Activated CD4-positive, alpha-beta T cell treated with anti-CD3 and anti-CD28 coated beads for 1 hour (primary cell): Measurements from ENCODE around the gene CCRL2.
"Not testable (repeated sequence)": the region's sequence is repeated elsewhere in the genome, so short reads cannot be mapped to it uniquely, and the experiment has no call there.

Source experiments
- DNase-seq: peaks from one replicate; pipeline ENCODE4 v3.0.0-alpha.2; 2020

Gene CCRL2

DNA sequence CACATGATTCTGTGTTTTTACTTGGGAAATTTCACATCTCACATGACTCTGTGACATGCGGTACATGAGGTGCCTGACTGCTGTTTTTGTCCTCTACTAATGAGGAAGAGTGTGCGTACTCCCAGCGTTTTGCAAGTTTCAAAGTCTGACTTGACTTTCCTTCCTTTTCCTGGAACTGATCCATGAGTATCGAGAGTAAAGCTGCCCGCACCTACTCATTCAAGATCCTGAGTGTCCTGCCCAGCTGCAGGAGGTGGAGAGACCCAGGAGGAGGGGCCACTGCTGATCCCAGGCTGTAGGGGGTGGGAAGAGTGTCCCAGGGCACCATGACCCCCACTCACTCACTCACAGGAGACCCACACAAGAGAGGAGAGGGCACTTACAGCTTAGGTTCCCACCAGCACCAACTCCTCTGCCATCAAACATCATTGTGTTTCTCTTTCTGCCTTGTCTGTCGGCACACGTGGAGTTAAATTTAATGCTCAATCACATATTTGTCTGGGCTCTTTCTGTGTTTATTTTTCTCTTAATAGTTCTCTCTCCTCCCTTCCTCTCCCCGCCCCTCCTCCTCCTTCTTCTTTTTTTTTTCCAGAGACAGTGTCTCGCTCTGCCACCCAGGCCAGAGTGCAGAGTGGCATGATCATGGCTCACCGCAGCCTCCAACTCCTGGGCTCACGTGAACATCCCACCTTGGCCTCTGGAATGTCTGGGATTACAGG lies 1.6 kb upstream of the CCRL2 start:
- DNase-seq: no peak

DNA sequence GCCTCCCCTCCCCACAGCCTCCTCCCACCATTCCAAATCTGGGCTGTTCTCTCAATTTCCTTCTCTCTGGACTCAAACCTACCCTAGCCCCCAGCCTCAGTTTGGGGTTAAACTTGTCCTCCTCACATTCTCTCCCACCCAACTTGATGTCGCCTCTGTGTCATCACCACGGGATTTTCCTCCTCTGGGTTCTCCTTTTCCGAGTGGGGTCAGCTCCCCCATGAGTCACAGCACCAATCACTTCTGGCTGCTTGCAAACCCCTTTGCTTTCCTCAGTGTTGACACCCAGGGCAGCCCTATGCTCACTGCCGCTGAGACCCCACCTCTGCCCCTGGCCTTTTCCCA lies 644 bp upstream of the CCRL2 start:
- DNase-seq: no peak

DNA sequence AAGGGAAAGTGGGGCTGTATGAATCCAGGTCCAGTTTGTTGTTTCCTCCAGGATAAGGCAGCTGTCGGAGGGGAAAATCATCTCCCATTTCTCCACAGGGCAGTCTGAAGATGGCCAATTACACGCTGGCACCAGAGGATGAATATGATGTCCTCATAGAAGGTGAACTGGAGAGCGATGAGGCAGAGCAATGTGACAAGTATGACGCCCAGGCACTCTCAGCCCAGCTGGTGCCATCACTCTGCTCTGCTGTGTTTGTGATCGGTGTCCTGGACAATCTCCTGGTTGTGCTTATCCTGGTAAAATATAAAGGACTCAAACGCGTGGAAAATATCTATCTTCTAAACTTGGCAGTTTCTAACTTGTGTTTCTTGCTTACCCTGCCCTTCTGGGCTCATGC lies 911 bp downstream of the CCRL2 start:
- DNase-seq: no peak

DNA sequence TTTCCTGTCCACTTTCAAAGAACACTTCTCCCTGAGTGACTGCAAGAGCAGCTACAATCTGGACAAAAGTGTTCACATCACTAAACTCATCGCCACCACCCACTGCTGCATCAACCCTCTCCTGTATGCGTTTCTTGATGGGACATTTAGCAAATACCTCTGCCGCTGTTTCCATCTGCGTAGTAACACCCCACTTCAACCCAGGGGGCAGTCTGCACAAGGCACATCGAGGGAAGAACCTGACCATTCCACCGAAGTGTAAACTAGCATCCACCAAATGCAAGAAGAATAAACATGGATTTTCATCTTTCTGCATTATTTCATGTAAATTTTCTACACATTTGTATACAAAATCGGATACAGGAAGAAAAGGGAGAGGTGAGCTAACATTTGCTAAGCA lies 1.8 kb downstream of the CCRL2 start:
- DNase-seq: no peak

DNA sequence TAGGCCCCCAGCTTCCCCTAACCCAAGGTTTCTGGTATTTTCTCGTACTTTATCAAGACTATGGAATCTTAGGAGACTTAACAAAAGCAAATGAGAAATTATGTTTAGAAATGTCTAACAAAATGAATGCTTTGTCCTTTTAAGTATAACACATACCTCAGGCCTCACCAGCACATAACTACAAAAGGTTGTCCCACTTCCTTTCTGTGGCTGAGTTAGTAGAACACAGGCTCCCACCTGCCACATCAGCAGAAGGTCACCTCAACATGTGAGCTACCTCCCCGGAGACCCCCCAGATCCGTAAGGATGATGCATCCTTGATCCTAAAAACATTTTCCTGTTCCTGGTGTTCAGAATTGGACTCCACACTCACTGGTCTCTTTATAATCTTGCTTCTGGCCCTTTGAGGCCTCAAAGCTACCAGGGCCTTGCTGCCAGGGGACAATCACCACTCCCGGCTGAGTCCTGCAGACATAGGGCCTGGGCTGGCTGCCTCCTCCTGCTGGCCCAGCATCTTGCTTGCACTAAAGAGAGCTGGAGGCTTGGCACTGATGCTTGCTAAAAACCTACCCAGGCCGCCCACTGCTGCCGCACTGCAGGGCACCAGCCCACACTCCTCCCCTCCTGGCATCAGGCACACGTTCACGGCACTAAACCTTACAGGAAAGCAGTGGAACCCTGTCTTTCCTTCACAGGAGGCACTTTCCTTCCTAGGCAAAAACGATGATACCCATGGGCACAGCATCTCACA lies 2.9 kb downstream of the CCRL2 start:
- no peak for DNase-seq

DNA sequence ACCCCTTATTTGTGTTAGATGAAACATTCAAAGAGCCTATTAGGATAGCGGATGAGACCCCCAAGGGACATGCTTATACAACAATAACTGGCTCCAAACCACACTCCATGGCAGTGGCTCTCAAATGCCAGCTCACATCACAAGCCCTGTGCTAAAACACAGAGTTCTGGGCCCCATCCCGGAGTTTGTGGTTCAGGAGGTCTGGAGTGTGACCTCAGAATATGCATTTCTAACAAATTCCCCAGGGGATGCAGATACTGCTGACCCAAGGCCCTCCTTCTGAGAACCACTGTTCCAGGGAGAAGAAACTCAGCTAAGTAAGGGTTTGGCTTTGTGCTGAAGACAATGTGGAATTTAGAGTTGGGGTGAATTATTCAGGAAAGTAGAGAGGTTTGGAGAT lies 3.6 kb downstream of the CCRL2 start:
- no peak for DNase-seq

DNA sequence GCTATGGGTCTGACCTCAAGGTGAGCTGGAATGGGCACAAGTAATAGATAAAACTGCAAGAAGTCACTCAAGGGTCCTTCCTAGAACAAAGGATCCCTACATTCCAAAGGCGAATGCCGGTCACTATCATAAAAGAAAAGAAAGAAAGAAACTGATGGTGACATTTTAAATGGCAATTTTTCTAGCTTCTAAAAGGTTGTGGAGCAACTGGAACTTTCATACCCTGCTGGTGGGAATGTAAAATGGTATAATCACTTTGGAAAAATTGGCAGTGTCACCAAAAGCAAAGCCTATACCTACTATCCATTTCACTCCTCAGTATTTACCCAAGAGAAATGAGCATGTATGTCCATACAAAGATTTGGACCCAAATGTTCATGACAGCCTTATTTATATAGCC lies 4.2 kb downstream of the CCRL2 start:
- no peak for DNase-seq

DNA sequence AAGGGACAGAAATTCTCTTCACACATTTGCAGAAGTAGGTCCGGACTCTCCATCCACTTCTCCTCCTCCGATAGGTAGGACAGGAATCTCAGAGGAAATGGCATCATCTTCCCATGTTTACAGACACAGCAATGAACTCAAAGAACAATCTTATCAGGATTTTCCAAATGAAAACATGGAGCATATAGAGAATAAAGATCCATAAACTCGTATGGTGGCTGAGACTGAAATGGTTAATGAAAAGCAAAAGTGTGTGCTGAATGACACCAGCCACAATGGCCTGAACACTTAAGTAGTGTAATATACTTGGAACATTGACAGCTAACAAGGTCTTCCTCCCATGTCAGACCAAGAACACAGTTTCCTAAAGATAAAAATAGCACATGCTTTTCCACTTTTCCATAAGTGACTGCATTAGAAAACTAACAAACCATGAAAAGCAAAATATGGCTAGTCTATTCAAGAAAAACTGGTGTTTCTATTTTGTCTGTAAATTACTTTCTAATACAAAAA lies 5.8 kb downstream of the CCRL2 start:
- DNase-seq: no peak

DNA sequence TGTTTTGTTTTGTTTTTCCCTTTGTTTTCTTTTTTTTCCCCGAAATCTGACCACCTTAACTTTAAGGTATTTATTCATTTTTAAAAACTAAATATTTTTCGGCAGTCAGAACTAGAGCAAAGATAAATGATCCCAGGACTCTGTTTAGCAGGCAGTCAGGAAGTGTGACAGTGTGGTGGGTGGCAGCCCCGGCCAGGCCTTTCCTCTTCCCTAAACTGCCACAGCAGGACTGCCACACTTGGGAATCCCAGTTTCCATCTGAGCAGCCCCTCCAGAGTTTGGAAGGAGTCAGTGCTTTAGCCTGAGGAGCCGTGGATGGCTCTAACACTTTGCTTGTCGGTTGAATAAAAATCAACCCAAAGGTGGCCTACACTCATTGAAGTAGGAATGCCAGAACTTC lies 6.9 kb downstream of the CCRL2 start:
- DNase-seq: no peak

DNA sequence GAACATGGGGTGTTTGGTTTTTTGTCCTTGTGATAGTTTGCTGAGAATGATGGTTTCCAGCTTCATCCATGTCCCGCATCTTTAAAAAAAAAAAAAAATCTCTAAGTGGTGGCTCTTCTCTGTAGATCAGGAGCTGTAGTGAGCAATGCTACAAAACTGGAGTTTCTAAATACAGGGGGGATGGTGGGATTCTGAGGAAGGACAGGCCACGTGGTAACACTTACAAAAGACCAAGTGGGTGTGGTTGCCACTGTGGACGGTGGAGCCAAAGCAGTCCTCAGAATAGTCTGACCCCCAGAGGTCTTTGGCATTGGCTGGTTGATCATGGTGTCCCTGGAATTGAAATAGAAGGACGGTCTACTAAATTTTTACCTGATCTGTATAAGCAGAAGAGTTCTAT lies 7.7 kb downstream of the CCRL2 start:
- DNase-seq: no peak

DNA sequence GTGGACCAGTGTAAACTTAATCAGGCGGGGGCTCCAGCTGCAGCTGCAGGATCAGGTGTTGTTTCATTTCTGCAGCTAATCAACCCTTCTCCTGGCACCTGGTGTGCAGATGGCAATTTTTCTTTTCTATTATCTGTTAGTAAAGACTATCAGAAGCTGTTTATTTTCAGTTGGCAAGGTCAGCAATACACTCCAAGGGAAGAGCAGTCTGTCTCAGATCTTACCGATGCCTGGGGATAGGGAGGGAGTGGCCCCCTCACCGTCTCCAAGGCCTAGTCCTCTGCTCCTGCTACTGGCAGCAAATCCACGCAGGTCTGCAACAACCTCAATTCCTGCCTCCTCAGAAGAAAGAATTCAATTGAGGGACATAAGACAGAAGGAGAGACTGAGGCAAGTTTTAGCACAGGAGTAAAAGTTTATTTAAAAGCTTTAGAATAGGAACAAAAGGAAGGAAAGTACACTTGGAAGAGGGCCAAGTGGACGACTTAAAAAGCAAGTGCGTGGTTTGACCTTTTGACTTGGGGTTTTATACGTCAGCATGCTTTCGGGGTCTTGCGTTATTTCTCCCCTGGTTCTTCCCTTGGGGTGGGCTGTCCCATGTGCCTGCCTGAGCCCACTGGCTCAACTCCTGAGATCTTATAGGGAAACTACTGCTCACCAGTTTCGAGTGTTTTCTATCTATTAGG lies 9.2 kb downstream of the CCRL2 start:
- no peak for DNase-seq

DNA sequence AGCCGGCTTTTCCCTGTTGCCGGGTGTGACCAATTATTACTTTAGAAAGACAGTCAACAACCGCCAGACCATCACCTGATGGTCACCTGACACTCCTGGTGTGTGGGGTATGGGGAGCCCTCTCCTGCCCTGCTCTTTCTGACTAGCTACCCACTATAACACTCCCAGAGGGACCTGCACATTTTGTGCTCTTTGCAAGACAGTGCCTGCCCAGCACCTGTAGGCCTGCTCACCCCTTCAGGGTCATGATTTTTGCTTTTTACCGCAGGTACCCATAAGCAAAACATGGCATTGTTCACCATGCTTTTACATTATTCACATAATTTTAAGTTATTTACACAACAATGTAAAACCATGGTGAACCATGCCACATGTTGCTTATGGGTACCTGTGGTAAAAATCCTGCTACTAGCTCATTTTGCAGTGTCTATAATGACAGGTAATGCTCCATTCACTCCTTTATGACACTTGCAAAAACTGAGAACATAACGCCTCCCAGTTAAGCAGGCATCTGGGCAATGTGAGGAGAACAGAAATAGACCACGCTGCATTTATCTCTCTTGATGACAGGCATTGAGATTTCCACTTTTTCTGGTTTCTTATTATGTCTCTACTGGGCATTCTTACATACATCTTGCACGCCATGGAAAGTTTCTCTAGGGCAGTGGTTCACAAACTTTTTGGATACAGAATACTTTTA lies 9.9 kb downstream of the CCRL2 start:
- DNase-seq: no peak

DNA sequence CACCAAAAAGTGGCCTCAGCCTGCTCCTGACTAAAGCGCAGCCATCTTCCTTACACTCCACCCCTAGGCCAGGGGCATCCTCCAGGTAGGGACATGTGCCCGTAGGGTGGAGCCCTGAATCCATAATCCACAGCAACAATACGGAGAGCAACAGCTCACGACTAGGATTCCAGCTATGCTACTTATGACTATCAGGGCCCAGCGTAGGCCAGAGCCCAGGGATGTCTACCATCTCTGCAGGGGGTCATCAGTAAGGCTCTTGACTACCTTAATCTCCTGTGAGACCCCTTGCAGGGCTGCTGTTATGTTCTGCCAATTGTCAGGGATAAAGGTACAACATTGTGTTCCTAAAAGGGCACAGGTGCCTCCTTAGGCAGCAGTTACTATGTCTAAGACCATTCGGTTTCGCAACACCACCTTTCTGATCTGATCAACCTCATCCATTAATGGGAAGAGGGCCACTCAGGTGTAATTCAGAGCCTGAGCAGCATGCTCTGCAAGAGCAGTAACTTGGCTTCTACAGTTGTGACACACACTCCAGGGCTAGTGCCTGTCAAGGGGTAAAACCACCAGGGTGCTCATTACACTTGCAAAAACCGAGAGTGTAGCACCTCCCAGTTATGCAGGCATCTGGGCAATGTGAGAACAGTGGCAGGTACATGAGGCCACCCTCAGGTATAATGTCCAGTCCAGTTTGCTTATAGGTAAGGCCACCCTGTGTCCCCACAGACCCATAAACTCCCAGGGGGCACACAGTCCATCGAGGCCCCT lies 11.0 kb downstream of the CCRL2 start:
- DNase-seq: no peak

DNA sequence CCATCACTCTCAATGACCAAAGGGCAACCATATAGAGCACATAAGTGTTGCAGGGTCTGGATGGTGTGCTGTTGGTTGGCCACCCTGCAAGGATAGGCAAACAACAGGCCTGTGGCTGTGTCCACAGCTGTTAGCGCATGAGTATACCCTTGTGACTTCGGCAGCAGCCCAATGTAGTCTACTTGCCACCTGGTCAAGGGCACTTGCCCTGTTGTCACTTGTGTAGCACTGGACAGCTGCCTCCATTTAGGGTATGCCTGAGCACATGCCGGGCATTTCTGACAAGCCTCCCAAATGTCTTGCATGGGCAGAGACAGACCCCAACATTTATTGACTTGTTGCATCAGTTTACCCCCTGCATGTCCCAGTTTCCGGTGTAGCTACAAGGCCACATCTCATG lies 12.8 kb downstream of the CCRL2 start:
- DNase-seq: no peak

DNA sequence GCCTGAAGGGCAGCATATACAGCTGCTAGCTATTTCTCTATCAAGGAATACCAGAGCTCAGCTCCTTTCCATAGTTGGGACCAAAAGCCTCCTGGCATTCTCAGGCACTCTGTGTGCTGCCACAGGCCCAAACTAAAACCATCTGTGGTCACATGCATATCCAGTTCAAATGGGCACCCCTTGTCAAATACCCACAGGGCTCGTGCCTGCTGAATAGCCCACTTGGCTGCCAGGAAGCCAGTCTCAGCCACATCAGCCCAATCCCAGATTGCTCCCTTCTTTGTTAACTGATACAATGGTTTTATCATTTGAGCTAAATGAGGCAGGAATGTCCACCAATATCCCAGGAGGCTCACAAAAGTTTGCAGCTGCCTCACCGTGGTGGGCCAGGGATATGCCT lies 13.9 kb downstream of the CCRL2 start:
- no peak for DNase-seq

DNA sequence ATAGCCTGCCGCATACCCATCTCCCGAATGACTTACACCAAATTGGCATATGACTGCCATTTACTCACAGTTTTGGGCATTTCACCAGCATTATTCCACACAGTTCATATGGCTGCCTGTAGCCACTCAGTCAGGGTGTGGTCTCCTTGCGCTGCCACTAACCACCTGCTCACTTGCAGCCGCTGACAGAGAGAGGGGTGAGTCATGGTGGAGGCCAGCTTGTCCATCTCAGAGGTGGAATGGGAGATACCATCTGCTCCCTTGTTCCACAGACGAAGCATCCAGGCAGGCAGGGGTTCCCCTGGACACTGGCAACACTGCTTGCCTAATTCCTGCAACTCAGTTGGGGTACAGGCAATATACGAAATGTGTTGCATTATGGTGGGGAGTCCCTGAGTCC lies 15.6 kb downstream of the CCRL2 start:
- no peak for DNase-seq

DNA sequence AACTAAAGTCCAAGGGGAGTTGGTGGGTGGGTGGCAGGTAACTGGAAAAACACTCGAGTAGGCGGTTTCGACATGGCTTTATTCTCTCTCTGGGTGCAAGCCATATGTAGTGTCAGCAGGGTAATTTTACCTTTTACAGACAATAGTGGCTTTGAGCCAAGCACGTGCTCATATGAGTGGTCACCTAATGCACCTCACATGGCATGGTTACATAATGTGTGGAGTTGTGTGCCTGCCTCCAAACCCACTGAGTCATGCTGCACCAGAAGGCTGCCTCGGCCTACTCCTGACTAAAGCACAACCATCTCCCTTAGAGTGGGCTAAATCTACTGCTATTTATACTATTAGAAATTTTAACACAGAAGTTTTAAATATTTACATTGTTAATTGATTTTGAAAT lies 16.5 kb downstream of the CCRL2 start:
- no peak for DNase-seq

DNA sequence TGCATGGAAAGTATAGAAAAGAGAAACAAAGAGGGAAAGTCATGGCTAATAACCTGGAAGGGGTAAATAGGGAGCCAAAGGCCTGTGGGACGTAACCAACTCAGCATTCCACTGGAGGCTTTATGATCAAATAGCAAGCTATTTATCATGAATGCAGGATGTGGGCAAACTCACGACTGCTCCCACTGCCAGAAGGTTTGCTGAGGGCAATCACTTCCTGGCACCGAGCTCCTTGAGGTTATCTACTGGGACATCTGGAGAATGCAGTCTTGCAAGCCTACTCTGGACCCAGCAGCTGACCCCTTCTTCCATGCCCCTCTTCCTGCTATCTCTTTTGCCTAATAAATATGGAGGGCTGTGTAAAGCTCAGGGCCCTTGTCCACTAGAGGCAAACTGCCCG lies 19.4 kb downstream of the CCRL2 start:
- not testable (repeated sequence) for DNase-seq

DNA sequence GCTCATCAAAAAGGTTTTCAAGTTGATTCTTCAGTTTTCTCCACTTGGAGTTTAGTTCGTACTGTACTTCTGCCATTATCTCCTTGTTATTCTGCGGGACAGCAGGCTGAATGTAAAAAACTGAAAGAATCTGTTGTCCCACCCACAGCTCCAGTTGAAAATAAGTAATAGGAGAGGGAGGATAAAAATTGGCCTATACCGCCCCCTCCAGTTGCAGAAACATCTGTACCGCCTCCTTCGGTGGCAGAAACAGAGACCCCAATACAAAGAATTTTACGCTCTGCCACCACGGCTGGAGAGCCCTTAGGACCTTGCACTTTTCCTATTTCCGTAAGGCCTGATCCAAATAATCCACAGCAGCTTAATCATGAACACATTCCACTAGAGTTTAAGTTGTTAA lies 20.3 kb downstream of the CCRL2 start:
- DNase-seq: not testable (repeated sequence)

DNA sequence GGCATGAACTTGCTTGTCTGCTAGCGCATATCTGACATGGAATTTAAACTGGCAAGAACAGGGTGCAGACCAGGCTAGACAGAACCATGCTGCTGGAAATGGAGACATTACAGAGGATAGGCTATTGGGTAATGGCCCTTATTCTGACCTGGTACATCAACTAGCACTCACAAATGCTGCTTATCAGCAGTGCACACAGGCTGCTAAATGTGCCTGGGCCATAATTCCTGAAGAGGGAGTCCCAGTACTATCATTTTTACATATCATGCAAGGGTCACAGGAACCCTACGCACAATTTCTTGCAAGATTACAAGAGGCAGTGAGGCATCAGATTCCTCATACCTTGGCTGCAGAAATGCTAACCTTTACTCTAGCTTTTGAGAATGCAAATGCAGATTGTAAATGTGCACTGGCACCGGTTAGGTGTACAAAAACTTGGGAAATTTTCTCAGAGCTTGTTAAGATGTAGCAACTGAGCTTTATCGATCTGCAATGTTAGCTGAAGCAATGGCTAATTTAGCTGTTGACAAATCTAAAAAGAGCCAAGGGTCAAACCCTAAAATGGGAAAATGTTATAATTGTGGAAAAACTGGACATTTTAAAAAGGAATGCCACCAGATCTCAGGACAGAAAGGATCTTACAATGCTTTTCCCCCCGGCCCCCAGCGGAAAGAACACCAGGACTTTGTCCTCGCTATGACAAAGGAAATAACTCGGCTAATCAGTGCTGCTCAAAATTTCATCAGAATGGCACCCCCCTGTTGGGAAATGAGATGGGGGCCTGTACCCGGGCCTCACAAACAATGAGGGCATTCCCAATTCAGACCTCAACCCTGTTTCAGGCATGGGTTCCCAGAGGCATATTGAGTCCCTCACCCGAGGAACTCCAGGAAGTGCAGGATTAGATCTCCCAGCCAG lies 21.1 kb downstream of the CCRL2 start:
- DNase-seq: no peak

DNA sequence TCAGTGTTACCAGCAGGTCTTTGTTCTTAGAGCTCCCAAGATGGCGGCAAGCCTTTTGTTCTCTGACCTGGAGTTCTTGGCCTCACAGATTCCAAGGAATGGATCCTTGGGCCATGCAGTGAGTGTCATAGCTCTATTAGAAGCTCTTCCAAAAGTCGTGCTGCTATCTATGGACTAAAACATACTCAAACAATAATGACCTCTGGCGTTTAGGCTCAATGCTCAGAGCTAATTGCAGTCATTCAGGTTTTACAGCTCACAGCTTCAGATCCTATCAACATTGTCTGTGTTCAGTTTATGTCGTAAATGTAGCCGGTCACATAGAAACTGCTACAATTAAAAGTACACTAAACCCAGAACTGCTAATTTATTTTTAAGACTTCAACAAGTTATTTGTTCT lies 22.2 kb downstream of the CCRL2 start:
- DNase-seq: no peak

DNA sequence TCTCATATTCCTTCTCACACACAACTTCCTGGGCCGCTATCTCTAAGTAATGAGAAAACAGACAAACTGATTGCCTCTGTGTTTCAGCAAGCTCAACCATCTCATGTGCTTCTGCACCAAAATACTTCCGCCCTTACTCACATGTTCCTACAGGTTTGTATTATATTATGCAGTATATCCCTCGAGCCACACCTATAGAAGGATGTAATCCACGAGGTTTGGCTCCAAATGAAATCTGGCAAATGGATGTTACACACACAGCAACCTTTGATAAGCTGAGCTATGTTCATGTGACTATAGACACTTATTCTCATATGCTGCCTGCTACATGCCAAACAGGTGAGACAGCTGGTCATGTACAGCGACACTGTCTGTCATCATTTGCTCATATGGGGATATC lies 22.6 kb downstream of the CCRL2 start:
- DNase-seq: no peak
